SK-N-SH (cell line): ENCODE measurements around the gene BABAM1.

ENCODE experiments used
- CTCF ChIP-seq: fragments of 200-600 bp; sonication (generic); IDR thresholded peaks from 2 replicates; pipeline ENCODE4 v1.6.1; 2017; ENCODE audit warnings: antibody characterized with exemption, mild to moderate bottlenecking, moderate library complexity
- EZH2phosphoT487 ChIP-seq: fragments of 200-600 bp; sonication (generic); IDR thresholded peaks from 2 replicates; pipeline ENCODE4 v1.6.1; 2017; ENCODE audit warnings: low read depth, mixed run types, mild to moderate bottlenecking, antibody characterized with exemption, moderate library complexity, borderline replicate concordance
- RAD21 ChIP-seq: IDR thresholded peaks from 2 replicates; pipeline ENCODE4 v1.6.1; 2012; ENCODE audit warnings: mild to moderate bottlenecking, low read length
- TCF12 ChIP-seq: IDR thresholded peaks from 2 replicates; pipeline ENCODE4 v1.4.0; 2012
- USF1 ChIP-seq: IDR thresholded peaks from 2 replicates; pipeline ENCODE4 v1.4.0; 2012; ENCODE audit warnings: low read depth, borderline replicate concordance

GRCh38 chr19:17321655-17322489 lies 54.6 kb downstream of the BABAM1 start:
- TF ChIP-seq CTCF (no peak), TCF12 (no peak), RAD21 (no peak), EZH2phosphoT487 (no peak), USF1 (no peak)
